GM21381 (cell line): ENCODE results near the gene CPZ.
"Not testable (repeated sequence)": the region's sequence is repeated elsewhere in the genome, so short reads cannot be mapped to it uniquely, and the experiment has no call there.

Experiments
- ATAC-seq: cut with Tn5 transposase; IDR thresholded peaks from one replicate; pipeline ENCODE4 v1.9.1; 2021; ENCODE audit warnings: mild to moderate bottlenecking, moderate library complexity; ENCODE audit not compliant: unreplicated experiment

Gene CPZ

DNA sequence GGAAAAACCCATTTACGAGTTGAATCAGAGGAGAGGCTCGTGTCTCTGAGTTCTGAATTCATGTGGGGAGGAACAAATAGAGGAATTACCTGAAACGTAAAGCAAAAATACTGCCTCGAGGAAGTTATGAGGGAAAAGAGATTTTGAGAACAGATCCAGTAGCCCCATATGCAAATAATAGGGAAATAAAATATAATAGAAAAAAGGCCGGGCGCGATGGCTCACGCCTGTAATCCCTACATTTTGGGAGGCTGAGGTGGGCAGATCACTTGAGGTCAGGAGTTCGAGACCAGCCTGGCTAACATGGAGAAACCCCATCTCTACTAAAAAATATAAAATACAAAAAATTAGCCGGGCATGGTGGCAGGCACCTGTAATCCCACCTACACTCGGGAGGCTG lies 42.2 kb downstream of the CPZ start:
- ATAC-seq: not testable (repeated sequence)

DNA sequence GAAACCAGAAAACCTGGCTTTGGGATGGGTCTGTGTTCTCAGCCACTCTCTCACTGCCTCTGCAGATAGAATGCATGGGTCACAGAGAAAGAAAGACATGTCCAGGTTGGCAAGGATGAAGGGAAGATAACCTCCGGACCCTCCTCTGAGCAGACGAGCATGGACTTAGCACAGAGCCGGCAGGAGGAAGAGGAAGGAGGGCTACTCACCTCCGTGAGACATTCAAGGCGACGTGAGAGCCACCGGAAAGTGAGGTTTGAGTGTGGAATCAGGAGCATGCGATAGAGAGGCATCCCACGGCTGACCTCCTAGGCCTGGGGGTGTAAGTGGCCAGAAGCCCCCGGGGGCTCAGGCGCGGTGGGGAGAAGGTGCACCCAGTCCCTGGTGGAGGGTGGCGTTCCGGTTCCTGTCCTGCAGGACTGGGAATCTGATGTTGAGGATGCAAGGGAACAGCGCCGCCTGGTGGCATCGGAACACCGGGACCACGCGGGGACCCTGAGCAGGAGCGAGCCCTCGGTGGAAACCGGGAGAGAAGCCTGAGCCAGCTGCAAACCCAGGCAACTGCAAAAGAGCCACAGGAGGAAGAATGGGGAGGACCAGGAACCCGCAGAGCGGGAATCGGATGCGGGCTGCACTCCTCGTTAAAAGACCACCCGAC lies 43.5 kb downstream of the CPZ start:
- not testable (repeated sequence) for ATAC-seq

DNA sequence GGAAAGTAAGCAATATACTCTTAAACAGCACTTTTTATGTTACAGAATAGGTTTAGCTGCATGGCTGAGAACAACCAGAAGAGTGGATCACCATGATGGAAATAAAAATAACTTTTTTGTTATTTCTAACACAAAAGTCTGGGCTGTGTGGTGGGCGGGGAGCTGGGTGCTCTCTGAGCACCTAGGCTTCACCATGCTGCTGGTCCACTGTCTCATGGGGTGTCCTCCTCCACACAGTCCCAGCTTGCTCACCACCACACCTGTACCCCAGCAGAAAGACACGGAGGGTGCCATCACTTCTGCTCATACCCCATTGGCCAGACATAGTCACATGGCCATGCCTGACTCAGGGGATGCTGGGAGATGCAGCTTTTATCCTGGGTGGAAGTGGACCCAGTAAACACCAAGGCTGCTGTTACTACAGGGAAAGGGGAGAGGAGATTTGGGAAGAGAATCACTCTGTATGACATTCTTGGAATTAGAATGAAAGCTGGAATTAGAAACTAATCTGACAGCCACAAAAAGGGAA lies 45.0 kb downstream of the CPZ start:
- no peak for ATAC-seq

DNA sequence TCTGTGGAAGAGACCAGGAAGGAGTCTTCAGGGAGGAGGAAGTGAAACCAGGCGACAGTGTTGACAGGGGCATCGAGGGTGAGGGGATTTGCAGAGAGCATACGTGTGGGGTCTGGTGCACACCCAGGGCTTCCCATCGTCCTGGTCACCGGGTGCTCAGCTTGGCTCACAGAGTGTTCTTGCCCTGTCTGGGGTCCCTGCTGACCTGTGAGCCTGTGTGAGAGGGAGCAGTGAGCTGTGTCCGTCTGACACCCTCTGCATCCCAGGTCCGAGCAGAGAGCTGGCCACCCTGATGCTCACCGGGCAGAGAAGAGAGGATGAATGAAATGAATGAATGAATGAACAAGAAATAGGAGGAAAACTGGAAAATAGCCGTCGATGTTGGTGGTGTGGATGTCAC lies 46.5 kb downstream of the CPZ start:
- no peak for ATAC-seq

DNA sequence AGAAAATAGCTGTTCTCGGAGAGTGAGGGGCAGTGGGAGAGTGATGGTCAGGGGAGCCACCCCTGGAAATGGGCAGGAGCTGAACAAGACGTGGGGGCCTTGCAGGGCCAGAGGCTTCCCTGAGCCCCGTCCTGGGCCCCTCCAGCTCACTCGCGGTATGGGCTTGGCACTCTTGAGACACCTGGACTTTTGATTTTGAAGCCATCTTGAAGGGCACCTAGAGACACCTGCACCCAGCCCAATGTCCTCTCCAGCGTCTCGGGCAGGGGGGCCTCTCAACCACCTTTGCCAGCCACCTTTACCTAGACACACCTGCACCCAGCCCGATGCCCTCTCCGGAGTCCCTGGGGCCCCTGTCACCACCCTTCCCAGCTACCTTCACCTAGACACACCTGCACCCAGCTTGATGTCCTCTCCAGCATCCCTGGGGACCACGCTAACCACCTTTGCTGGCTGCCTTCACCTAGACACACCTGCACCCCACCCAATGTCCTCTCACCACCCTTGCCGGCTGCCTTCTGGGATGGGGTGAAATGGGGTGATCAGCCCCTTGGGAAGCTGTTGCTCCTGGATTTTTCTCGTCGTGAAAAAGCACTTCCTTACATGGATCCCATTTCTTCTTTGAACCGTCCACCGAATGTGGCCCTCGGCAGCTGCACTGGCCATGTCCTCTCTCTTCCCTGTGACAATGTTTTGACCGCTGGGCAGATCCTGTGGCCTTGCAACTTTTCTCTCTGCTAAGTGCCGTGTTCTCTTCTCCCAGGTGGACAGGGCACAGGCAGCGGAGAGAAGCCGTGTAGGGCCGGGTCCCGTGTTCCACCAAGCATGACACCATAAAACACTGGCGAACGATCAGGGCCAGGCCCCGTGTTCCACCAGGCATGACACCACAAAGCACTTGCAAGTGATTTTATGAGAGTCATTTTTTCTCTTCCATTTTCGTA lies 47.5 kb downstream of the CPZ start:
- no peak for ATAC-seq

DNA sequence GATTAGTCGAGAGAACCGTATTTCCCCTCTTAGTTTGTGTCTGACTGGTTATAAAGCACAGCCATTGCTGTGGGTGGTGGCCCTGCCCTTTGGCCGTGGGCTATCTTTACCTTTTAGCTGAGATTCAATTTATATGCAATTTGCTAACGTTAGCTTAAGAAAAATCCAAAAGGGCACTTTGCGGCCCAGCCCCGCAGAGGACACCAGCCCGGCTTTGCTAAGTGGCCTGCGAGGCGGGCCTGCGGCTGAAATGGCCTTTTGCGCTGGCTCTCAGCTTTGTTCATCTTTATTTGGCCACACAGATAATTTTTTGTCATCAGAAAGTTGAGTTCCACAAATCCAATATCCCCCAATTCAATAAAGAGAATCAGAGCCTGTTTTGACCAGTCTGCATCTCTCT lies 48.3 kb downstream of the CPZ start:
- no peak for ATAC-seq

DNA sequence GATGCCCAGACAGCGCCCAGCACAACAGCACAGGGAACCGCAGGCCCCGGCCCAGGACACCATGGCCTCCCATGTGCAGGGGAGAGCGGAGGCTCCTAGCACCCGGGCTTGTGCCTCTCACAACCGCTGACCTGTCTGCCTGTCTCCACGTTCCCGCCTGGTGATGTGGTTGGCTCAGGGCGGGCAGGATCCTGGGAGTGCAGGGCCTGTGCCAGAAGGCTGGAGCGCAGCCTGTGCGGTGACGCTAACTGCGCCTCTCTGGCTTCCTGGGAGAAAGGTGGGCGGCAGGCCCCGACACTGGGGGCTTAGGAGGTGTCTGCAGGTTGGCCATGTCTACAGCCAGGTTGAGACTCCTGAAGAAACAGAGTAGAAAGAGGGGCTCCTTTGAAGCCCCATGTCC lies 48.7 kb downstream of the CPZ start:
- ATAC-seq: no peak

DNA sequence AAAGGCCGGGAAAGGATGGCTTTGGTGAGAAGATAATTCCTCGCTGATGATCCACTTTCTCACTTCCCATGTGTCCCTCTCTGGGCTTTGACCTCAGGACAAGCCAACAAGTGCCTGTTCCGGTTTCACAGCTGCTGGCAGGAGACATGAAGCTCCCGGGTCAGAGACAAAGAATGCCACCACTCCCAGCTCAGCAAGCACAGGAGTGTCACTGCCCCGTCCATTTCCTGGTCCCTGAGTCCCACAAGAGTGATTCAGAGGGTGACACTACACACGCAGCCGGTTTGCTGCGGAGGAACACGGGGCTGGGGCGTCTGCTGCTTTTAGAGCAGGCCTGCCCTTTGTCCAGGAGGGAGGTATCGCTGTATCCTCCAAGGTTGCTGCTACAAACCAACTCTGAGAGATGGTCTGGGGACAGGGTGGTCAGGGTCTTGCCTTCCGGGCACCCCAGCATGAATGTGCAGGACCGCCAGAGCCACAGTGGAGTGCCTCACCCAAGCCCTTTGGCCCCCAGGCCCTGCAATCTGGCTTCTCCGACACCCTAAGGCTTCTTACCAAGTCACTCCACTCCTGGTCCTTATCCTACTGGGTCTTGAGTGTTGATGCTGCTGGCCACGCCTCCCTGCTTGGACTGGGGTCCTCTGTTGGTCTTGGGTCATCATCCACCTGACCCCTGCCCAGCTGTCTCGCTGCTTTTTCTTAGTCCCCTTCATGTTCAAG lies 49.5 kb downstream of the CPZ start:
- no peak for ATAC-seq

DNA sequence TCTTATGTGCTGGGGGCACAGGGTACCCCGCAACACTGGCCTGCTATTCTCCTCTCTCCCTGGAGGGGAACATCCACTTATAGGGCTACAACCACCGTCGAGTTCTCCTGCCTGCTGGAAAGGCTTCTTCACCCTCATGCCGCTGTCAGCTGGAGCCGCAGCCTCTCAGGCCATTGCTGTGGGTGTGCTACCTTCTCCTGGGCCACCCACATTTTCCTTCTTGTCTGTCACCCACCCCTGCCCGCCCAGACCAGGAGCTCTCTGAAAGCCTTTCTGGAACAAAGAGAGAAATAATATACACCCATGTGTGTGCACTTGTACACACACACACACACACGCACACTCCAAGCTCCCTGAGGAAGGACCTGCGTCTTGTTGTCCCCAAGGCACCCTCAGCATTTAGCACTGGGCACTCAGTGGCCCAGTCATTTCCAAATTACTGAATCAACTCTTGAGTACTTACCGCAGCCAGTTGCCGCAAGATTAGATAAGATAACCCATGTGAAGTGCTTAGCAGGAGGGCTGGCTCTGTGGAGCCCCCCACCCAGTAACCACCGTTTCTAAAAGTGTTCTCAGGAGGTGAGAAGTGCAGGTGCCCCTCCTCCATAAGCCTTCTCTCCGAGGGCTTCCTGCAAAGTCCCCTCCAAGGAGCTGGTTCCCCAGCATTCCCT lies 50.2 kb downstream of the CPZ start:
- ATAC-seq: no peak

DNA sequence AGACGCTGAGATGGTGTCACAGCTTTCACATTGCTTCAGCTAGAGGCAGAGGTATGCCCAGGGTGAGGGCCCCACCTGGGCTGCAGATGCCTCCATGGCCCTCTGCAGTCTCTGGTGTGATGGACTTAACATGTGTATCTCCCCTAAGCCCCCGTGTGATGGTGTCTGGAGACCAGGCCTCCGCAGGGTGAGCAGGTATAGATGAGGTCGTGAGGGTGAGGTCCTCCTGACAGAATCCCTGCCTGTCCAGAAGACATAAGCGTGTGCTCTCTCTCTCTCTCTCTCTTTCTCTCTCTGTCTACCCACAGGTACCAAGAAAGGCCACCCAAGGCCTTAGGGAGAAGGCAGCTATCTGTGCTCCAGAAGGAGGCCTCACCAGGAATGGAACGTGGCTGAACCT lies 50.9 kb downstream of the CPZ start:
- ATAC-seq: no peak

DNA sequence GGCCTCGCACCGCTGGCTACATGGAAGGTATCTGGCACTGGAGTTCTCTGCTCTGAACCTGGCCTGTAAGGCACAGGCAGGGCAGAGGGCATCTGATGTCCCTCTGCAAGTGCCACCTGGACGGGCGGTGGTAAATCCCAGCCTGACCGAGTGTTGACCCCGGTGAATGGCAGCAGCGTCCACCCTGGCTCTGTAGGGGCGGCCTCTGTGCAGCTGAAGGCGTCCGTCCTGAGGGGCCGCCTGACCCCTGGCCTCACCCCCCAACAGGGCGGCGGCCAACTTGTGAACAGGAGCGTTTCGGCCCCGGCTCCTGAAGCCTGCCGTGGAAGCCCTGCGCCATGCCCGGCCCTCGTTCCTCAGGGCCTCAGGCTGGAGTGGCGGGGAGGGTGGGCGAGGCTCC lies 51.4 kb downstream of the CPZ start:
- no peak for ATAC-seq

DNA sequence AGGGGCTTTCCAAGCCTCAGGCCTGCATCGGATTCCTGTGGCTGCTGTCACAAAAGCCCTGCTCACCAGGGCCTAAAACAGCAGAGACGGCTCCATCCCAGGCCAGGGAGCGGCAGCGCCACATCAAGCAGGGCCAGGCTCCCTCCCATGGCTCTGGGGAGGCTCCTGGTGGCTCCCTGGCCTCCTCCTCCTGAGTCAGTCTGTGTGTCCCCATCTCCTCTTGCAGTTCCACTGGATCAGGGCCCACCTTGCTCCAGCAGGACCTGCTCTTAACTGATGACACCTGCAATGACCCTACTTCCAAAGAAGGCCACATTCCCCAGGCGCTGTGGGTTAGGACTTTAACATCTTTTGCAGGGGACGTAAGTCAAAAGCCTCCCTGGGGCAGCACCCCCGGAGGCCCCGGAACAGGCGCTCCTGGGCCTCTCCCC lies 51.9 kb downstream of the CPZ start:
- no peak for ATAC-seq

DNA sequence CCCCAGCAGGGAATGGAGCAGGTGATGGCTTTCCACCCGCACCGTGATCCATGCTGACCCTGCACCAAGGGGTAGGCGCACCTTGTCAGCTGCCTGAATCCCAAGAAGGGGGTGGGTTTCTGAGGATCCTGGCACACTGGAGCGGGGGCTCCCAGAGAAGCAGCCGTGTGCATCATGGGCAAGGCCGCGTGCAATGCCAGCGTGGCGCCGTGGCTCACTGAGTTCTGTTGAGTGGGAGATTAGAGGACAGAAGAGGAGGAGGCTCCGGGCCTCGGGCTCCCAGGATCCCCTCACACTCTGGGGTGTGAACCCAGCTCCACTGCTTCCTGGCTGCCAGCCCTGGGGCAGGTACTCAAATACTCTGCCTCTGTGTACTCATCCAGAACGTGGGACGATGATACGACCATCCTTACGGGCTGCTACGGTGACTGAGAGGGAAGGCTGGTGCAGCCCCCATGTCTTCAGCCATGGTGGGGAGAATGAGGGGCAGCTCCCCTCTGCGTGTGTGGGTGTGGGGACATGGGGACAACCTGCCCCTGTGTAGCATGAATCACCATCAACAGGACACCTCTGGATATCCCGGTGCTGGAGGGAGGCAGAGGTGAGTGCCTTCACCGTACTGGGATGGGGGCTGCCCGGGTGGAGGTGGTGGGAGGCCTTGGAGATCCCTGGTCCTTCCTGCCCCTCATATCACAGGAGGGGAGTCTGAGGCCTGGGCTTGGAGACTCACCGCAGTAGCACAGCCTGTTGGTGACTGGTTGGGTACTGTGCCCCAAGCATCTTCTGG lies 52.6 kb downstream of the CPZ start:
- ATAC-seq: no peak

DNA sequence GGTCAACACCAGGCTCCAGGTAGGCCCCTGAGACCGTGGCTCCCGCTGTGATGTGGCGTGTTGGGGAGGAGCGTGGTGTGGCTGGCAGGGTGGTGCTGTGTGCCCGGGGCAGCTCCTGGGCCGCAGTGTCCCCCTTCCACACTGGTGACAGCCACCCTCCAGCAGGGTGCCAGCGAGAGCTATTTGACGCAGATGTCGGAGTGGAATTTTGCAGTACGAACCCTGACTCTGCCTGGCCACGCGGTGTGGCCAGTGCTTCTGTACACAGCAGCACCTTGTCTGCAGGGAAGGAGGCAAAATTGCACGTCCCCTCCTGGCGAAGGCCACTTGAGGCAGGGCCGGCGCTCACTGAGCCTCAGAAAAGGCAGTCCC lies 53.2 kb downstream of the CPZ start:
- ATAC-seq: no peak

DNA sequence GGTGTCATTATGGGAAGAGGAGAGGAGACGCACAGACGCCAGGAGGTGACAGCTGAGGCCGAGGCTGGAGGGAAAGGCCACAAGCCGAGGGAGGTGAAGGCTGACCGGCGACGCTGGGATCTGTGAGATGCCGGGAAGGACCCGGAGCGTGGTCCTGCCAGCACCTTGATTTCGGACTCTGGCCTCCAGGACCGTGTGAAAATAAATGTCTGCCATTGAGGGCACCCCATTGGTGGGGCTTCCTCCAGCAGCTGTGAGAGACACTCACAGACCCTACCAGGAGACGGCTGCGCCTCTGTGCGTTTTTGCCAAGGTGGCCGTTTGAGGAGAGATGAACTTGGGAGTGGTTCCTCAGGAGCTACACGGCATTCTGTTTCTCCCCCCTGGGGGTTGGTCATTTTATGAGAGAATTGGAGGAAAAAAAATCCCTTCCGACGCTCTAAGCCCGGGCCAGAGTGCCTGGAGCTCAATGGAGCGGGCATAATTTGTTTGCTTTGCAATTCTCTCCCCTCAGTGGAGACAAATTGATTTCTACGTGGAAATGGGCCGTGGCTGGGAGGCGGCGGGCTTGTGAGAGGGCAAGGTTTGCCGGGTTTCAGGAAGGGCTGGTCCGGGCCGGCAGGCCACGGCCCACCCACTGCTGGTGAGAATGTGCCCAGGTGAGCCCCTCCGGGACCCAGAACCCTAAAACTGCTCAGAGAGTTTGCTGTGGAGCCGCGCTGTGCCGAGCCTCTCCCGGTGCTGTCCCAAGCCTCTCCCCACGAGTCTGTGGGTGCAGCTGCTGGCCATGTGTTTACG lies 53.9 kb downstream of the CPZ start:
- ATAC-seq: no peak

DNA sequence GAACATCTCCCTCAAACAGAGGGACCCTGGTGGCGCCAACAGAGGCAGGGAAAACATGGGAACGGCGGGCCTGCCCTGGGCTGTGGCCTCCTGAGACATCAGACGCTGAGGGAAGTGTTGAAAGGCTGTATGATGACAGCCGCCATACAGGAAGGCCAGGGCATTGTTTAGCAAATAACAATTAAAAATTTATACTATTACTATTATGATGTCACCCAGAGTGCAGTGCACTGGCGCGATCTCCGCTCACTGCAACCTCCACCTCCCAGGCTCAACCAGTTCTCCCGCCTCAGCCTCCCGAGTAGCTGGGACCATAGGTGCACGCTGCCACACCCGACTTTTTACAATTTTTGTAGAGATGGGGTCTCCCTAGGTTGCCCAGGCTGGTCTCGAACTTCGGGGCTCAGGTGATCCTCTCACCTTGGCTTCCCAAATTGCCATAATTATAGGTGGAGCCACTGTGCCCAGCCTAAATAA lies 54.6 kb downstream of the CPZ start:
- no peak for ATAC-seq

DNA sequence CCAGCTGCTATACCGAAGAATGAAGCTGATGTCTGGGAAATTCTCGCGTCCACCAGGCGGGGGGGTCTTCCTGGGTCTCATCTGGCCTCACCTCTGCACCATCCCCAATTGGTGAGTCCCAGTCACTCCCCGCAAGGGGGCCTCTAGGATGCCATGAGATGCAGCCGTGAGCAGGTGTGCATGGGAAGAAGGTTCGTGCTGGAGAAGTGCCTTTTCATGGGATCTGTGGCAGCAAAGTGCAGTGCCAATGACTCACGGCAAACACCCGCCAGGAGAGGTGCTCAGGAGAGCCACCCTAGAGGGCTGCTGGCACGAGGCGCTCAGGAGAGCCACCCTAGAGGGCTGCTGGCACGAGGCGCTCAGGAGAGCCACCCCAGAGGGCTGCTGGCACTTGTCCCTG lies 55.1 kb downstream of the CPZ start:
- no peak for ATAC-seq

DNA sequence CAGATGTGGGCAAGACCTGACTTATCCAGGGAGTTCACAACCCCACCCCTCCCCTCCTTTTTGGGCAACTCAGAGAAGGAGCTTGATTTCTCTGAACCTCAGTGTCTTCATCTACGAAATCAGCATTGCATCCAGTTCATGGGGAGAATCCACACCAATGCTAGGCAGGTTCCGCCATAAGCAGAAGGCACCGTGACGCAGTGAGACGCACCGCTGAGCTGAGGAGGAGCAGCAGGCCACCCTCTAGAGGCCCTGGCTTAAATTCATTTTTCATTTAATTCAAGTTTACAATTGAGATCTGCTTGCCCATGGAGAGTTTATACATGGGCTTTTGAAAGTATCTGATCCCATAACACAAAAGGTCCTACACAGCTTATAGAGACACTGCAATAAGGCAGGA lies 55.7 kb downstream of the CPZ start:
- ATAC-seq: no peak
